Tibial nerve (tissue), 4 donors: ENCODE measurements around the gene TMEM204.

ENCODE experiments used
- EP300 ChIP-seq, 2 donors: sonication (generic); formaldehyde crosslinking; IDR thresholded peaks; one replicate each; pipeline ENCODE4 v1.6.1; 2017; ENCODE audit warnings: antibody characterized with exemption in 2 of 2, mild to moderate bottlenecking in 1 of 2
- TF ChIP-seq, protein P1 (sequence below), 5 experiments: fragments of 200-600 bp in 3 of 5; fragments of 450-650 bp in 2 of 5; sonication (generic) in 3 of 5; IDR thresholded peaks; one replicate each; pipeline ENCODE4 v1.5.1; 2016 to 2019; ENCODE audit warnings: antibody characterized with exemption in 5 of 5, mild to moderate bottlenecking in 3 of 5, moderate library complexity in 2 of 5

- TF ChIP-seq, protein P1, sequence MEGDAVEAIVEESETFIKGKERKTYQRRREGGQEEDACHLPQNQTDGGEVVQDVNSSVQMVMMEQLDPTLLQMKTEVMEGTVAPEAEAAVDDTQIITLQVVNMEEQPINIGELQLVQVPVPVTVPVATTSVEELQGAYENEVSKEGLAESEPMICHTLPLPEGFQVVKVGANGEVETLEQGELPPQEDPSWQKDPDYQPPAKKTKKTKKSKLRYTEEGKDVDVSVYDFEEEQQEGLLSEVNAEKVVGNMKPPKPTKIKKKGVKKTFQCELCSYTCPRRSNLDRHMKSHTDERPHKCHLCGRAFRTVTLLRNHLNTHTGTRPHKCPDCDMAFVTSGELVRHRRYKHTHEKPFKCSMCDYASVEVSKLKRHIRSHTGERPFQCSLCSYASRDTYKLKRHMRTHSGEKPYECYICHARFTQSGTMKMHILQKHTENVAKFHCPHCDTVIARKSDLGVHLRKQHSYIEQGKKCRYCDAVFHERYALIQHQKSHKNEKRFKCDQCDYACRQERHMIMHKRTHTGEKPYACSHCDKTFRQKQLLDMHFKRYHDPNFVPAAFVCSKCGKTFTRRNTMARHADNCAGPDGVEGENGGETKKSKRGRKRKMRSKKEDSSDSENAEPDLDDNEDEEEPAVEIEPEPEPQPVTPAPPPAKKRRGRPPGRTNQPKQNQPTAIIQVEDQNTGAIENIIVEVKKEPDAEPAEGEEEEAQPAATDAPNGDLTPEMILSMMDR (IDR thresholded peaks at IDR 0.05): no peak
- no peak for TF ChIP-seq EP300 (IDR thresholded peaks at IDR 0.05)
Observed at GRCh38 chr16:1534021-1535020, 855 bp downstream of the TMEM204 start.
